ENCODE data around the gene ARID3A. TPM values are rescaled to one million over a fixed set of nuclear protein-coding genes. Genes with fewer than 3 reads are reported as not detected.

Gene ARID3A
- total RNA-seq, 1 experiment from 2014 or later: 28.9 TPM

DNA sequence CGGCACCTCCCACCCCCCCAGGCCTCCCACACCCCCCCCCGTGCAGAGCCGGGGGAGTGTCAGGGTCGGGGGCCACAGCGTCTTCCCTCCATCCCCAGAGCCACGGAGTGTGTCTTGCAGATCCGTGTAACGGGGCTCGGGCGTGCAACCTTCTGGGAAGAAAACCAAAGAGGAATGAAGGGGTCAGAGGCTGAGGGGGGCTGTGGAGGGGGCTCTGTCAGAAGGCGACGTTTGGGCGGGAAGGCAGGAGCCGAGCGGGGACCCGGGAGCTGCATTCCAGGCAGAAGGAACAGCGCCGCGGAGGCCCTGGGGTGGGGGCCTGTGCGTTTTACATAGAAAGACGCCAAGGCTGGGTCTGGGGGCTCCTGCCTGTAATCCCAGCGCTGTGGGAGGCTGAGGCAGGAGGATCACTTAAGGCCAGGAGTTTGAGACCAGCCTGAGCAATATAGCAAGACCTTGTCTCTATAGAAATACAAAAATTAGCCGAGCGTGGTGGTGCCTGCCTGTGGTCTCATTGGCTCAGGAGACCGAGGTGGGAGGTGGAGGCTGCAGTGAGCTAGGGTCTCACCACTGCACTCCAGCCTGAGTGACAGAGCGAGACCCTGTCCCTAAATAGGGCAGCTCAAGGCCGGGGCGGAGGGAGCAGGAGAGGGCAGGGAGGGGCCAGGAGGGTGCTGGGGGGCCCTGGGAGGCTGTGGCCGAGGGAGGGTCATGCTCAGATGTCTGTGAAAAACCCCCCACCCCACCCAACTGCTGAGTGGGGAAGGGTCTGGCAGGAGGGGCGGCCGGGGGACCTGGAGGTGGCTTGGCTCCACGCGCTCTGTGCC, 27.8 kb downstream of the ARID3A start:
- POLR2A ChIA-PET: no interaction called here
- intact Hi-C loops (cut with micrococcal nuclease; ENCODE audit: unreplicated experiment): no loop called here
- Histone ChIP-seq H3K4me3 (ENCODE audit: low read depth in 2 of 2, low read length in 2 of 2) (no peak overlapping the region), H3K27ac (ENCODE audit: low read length) (no peak overlapping the region), H3K9me3 (ENCODE audit: control insufficient read depth, insufficient read depth, low read depth, low read length) (no peaks in the 10 kb centered on the region), H3K27me3 (ENCODE audit: control insufficient read depth, insufficient read depth, low read length) (no peaks in the 10 kb centered on the region), H3K4me1 (ENCODE audit: control insufficient read depth, insufficient read depth, low read length) (peaks cover 23% of the 10 kb centered on the region), H3K36me3 (ENCODE audit: control insufficient read depth, insufficient read depth, low read length) (no peaks in the 10 kb centered on the region)
- ATAC-seq (no peak), DNase-seq (ENCODE audit: low read depth, low spot score) (no peak)
- TF ChIP-seq, protein P1, sequence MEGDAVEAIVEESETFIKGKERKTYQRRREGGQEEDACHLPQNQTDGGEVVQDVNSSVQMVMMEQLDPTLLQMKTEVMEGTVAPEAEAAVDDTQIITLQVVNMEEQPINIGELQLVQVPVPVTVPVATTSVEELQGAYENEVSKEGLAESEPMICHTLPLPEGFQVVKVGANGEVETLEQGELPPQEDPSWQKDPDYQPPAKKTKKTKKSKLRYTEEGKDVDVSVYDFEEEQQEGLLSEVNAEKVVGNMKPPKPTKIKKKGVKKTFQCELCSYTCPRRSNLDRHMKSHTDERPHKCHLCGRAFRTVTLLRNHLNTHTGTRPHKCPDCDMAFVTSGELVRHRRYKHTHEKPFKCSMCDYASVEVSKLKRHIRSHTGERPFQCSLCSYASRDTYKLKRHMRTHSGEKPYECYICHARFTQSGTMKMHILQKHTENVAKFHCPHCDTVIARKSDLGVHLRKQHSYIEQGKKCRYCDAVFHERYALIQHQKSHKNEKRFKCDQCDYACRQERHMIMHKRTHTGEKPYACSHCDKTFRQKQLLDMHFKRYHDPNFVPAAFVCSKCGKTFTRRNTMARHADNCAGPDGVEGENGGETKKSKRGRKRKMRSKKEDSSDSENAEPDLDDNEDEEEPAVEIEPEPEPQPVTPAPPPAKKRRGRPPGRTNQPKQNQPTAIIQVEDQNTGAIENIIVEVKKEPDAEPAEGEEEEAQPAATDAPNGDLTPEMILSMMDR (IDR thresholded peaks at IDR 0.05): no peak
- no peak for TF ChIP-seq TCF7L2 (IDR thresholded peaks at IDR 0.05; ENCODE audit: low read depth, low read length)
- no peak for TF ChIP-seq REST (IDR thresholded peaks at IDR 0.05; ENCODE audit: insufficient read depth in 1 of 2, low read depth in 2 of 2, low read length in 1 of 2)
- TF ChIP-seq SIN3A (IDR thresholded peaks at IDR 0.05; ENCODE audit: borderline replicate concordance, insufficient read depth, low read depth, low read length): no peak
- TF ChIP-seq POLR2AphosphoS5 (IDR thresholded peaks at IDR 0.05; ENCODE audit: low read depth, low read length): no peak
- in situ Hi-C loops (cut with HindIII; ENCODE audit: low pct_unique_long_range_greater_than_20kb, low sequenced_read_pairs): no loop called here
- BruUV-seq (replicated peaks): no TSS peak
- CTCF ChIA-PET: no interaction called here

- no peak for ATAC-seq
- CTCF ChIA-PET: no interaction called here
- H3K27ac ChIP-seq (ENCODE audit: low read length): no peak overlapping the region
- no peak overlapping the region for H3K4me3 ChIP-seq (ENCODE audit: low read depth in 2 of 2, low read length in 2 of 2)
- H3K4me1 ChIP-seq (ENCODE audit: control insufficient read depth, insufficient read depth, low read length): peaks cover 29% of the 10 kb centered on the region
- TF ChIP-seq TCF7L2 (IDR thresholded peaks at IDR 0.05; ENCODE audit: low read depth, low read length): no peak
- no peak for TF ChIP-seq REST (IDR thresholded peaks at IDR 0.05; ENCODE audit: insufficient read depth in 1 of 2, low read depth in 2 of 2, low read length in 1 of 2)
- TF ChIP-seq SIN3A (IDR thresholded peaks at IDR 0.05; ENCODE audit: borderline replicate concordance, insufficient read depth, low read depth, low read length): no peak
- no peak for TF ChIP-seq POLR2AphosphoS5 (IDR thresholded peaks at IDR 0.05; ENCODE audit: low read depth, low read length)
- TF ChIP-seq, protein P1 (IDR thresholded peaks at IDR 0.05): no peak
- POLR2A ChIA-PET: no interaction called here
- H3K27me3 ChIP-seq (ENCODE audit: control insufficient read depth, insufficient read depth, low read length): no peaks in the 10 kb centered on the region
- no peaks in the 10 kb centered on the region for H3K9me3 ChIP-seq (ENCODE audit: control insufficient read depth, insufficient read depth, low read depth, low read length)
- no peak for DNase-seq (ENCODE audit: low read depth, low spot score)
- intact Hi-C loops (cut with micrococcal nuclease; ENCODE audit: unreplicated experiment) (no loop called here), in situ Hi-C loops (cut with HindIII; ENCODE audit: low pct_unique_long_range_greater_than_20kb, low sequenced_read_pairs) (no loop called here)
- no peaks in the 10 kb centered on the region for H3K36me3 ChIP-seq (ENCODE audit: control insufficient read depth, insufficient read depth, low read length)
- no TSS peak for BruUV-seq (replicated peaks)
Measured at GRCh38 chr19:954272-954671, 28.4 kb downstream of the ARID3A start.

Data from Panc1 (cell line).